ENCODE measurements around the gene STX11.

DNA sequence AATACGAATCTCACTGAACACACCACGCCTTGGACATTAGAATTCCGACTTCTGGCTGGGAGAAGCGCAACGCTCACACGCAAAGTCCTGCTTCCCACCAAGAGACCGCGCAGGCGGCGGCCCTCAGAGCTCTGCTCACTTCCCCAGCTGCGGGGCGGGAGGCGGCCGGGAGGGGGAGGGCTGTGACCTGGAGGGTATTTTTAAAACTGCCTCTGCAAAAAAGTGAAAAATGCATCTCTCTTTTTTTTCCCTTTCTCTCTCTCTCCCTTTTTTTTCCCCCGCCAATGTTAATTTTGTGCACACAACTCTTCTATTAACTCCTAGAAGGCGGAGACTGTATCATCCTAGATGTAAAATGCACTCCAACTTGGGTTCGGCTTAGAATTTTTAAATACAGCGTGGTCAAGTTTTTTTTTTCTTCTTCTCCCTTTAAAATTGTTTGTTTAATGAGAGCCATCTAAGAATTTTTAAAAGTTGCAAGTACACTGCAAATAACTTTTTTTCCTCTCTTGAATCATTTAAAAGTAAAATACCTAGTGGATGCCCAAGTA is 66.4 kb downstream of the STX11 start:
- TF ChIP-seq CTCF (IDR thresholded peaks at IDR 0.05): peak in 3 of 6 experiments; percentile 17 to 25 (median 23)
- TF ChIP-seq POLR2A (IDR thresholded peaks at IDR 0.05): no peak
